SK-N-SH treated with all-trans-retinoic acid at 6 μM for 48 hours (cell line): ENCODE data around the gene OSBP.

ENCODE experiments used
- ARNTL ChIP-seq: fragments of 450-650 bp; formaldehyde crosslinking; IDR thresholded peaks from 2 replicates; pipeline ENCODE4 v1.5.0; 2020; ENCODE audit warnings: low read depth, mild to moderate bottlenecking, moderate library complexity, borderline replicate concordance
- CREB5 ChIP-seq: fragments of 250-450 bp; sonication (Bioruptor Pico); IDR thresholded peaks from 2 replicates; pipeline ENCODE4 v1.5.1; 2020; ENCODE audit warnings: low read depth, mild to moderate bottlenecking, moderate library complexity
- CSRNP3 ChIP-seq: fragments of 250-450 bp; sonication (Bioruptor Pico); IDR thresholded peaks from 2 replicates; pipeline ENCODE4 v1.5.1; 2021; ENCODE audit warnings: mild to moderate bottlenecking, moderate library complexity
- TSHZ2 ChIP-seq: fragments of 250-450 bp; sonication (Bioruptor Pico); IDR thresholded peaks from 2 replicates; pipeline ENCODE4 v1.5.0; 2020; ENCODE audit warnings: mild to moderate bottlenecking, moderate library complexity

GRCh38 chr11:59611570-59612565, 3.7 kb downstream of the OSBP start:
- TF ChIP-seq CREB5 (CRISPR knock-in tag) (no peak), TSHZ2 (CRISPR knock-in tag) (no peak), CSRNP3 (CRISPR knock-in tag) (no peak), ARNTL (CRISPR knock-in tag) (no peak)
